Hepatocyte (in vitro differentiated cells): ENCODE measurements around the gene EMC8. TPM values are rescaled to one million over a fixed set of nuclear protein-coding genes. Genes with fewer than 3 reads are reported as not detected.

Experiments used
- DNase-seq: peaks from one replicate; pipeline ENCODE4 v3.0.0-alpha.2; 2016; ENCODE audit warnings: low spot score
- H2AFZ ChIP-seq: fragments of 200-600 bp; sonication (generic); 2 replicates; pipeline ENCODE4 v1.6.0; 2016; ENCODE audit warnings: antibody characterized with exemption, mild to moderate bottlenecking
- H3K27ac ChIP-seq: fragments of 200-600 bp; sonication (generic); 2 replicates; pipeline ENCODE4 v1.5.1; 2016; ENCODE audit warnings: mild to moderate bottlenecking
- H3K27me3 ChIP-seq: fragments of 200-600 bp; sonication (generic); 2 replicates; pipeline ENCODE4 v1.6.1; 2016
- H3K36me3 ChIP-seq: fragments of 200-600 bp; sonication (generic); replicated peaks from 2 replicates; pipeline ENCODE4 v1.5.1; 2016; ENCODE audit warnings: low read depth; ENCODE audit not compliant: insufficient read depth
- H3K4me1 ChIP-seq: fragments of 200-600 bp; sonication (generic); 2 replicates; pipeline ENCODE4 v1.5.1; 2016; ENCODE audit warnings: mild to moderate bottlenecking, moderate library complexity; ENCODE audit not compliant: insufficient read depth
- H3K4me2 ChIP-seq: fragments of 200-600 bp; sonication (generic); 2 replicates; pipeline ENCODE4 v1.6.0; 2016
- H3K4me3 ChIP-seq: fragments of 200-600 bp; sonication (generic); 2 replicates; pipeline ENCODE4 v1.5.1; 2016; ENCODE audit warnings: mild to moderate bottlenecking
- H3K79me2 ChIP-seq: fragments of 200-600 bp; sonication (generic); 2 replicates; pipeline ENCODE4 v1.6.0; 2017; ENCODE audit warnings: mild to moderate bottlenecking
- H3K9me2 ChIP-seq: fragments of 200-600 bp; sonication (generic); replicated peaks from 2 replicates; pipeline ENCODE4 v1.6.0; 2017; ENCODE audit warnings: mild to moderate bottlenecking; ENCODE audit not compliant: insufficient read depth
- H3K9me3 ChIP-seq: fragments of 200-600 bp; sonication (generic); 2 replicates; pipeline ENCODE4 v1.5.1; 2016; ENCODE audit warnings: low read depth, mild to moderate bottlenecking
- H4K20me1 ChIP-seq: fragments of 200-600 bp; sonication (generic); 2 replicates; pipeline ENCODE4 v1.6.0; 2016; ENCODE audit warnings: mild to moderate bottlenecking; ENCODE audit not compliant: insufficient read depth, poor library complexity, severe bottlenecking
- CTCF ChIP-seq: fragments of 200-600 bp; sonication (generic); IDR thresholded peaks from 2 replicates; pipeline ENCODE4 v1.5.1; 2016; ENCODE audit warnings: antibody characterized with exemption, mild to moderate bottlenecking; ENCODE audit not compliant: poor library complexity
- EZH2 ChIP-seq: fragments of 200-600 bp; sonication (generic); IDR thresholded peaks from 2 replicates; pipeline ENCODE4 v1.6.1; 2016; ENCODE audit warnings: antibody characterized with exemption, mild to moderate bottlenecking, borderline replicate concordance
- EZH2phosphoT487 ChIP-seq: fragments of 200-600 bp; sonication (generic); IDR thresholded peaks from one replicate; pipeline ENCODE4 v1.6.1; 2018; ENCODE audit warnings: antibody characterized with exemption, mild to moderate bottlenecking, low read depth, moderate library complexity; ENCODE audit not compliant: unreplicated experiment, severe bottlenecking
- WGBS: methylation state at CpG from one replicate; pipeline ENCODE4 v1.1.6; 2016; ENCODE audit warnings: low lambda C conversion rate; ENCODE audit errors: missing lambda C conversion rate; 5-methylcytosine and 5-hydroxymethylcytosine counted together
- polyA plus RNA-seq: library from polyadenylated mRNA; unstranded; fragments of >200 nt; fragmentation: Nextera tagmentation; extraction: Ambion mirVana; gene quantifications from 2 replicates; pipeline ENCODE4 v1.2.1, GENCODE V29; 2016
- total RNA-seq: library from RNA; depleted of rRNA; stranded (reverse); fragments of >200 nt; gene quantifications from 2 replicates; pipeline ENCODE4 v1.2.3, GENCODE V29; 2014

EMC8 gene
- total and polyA plus RNA-seq, 2 experiments from 2014 or later = 35.0 to 50.6 TPM

DNA sequence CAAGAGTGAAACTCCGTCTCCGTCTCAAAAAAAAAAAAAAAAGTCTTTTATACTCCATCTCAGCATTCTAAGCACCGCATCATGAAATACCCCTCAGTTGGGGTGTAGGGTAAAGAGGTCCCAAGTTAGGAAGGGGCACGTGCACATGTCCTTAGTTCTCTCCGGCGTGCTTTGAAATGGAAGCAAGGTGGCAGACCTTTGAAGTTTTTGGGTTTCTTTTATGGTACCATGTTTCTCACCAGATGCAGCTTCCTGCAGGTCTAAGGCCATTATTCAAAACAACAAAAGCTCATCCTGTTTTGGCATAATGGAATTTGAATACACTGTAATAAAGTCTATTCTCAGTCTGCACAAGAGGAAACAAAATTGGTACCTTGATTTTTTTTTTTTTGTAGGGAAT, 9.6 kb downstream of the EMC8 start:
- TF ChIP-seq EZH2phosphoT487 (no peak), CTCF (no peak)
- Histone ChIP-seq H3K4me2 (no peak overlapping the region), H3K4me1 (no peaks in the 10 kb centered on the region), H3K27me3 (no peaks in the 10 kb centered on the region), H3K79me2 (peaks cover 73% of the 10 kb centered on the region), H2AFZ (no peak overlapping the region), H3K9me2 (no peaks in the 10 kb centered on the region), H3K9me3 (no peaks in the 10 kb centered on the region), H3K4me3 (no peak overlapping the region), H3K27ac (no peak overlapping the region), H4K20me1 (peaks cover 26% of the 10 kb centered on the region), H3K36me3 (no peaks in the 10 kb centered on the region)
- WGBS = 98% methylated on average over 6 of the region's 6 CpGs
- no peak for DNase-seq

GRCh38 chr16:85788819-85789218, 10.5 kb downstream of the EMC8 start:
- TF ChIP-seq EZH2 (no peak), EZH2phosphoT487 (no peak), CTCF (no peak)
- 94% methylated on average over 11 of the region's 11 CpGs for WGBS
- H3K27ac ChIP-seq = no peak overlapping the region
- H3K9me2 ChIP-seq = no peaks in the 10 kb centered on the region
- no peaks in the 10 kb centered on the region for H3K27me3 ChIP-seq
- no peak overlapping the region for H3K4me2 ChIP-seq
- peaks cover 20% of the 10 kb centered on the region for H4K20me1 ChIP-seq
- no peaks in the 10 kb centered on the region for H3K36me3 ChIP-seq
- no peaks in the 10 kb centered on the region for H3K9me3 ChIP-seq
- DNase-seq = no peak
- H3K4me3 ChIP-seq = no peak overlapping the region
- no peak overlapping the region for H2AFZ ChIP-seq
- no peaks in the 10 kb centered on the region for H3K4me1 ChIP-seq
- peaks cover 70% of the 10 kb centered on the region for H3K79me2 ChIP-seq

GRCh38 chr16:85785927-85786326, 13.4 kb downstream of the EMC8 start:
- DNase-seq = no peak
- Histone ChIP-seq H3K79me2 (peaks cover 45% of the 10 kb centered on the region), H3K36me3 (no peaks in the 10 kb centered on the region), H3K4me3 (no peak overlapping the region), H3K27ac (no peak overlapping the region), H3K27me3 (no peaks in the 10 kb centered on the region), H3K4me1 (no peaks in the 10 kb centered on the region), H4K20me1 (peaks cover 15% of the 10 kb centered on the region), H3K9me3 (no peaks in the 10 kb centered on the region), H3K4me2 (no peak overlapping the region), H3K9me2 (no peaks in the 10 kb centered on the region), H2AFZ (no peak overlapping the region)
- no peak for TF ChIP-seq CTCF
- no peak for TF ChIP-seq EZH2phosphoT487
- no peak for TF ChIP-seq EZH2
- 91% methylated on average over 2 of the region's 2 CpGs for WGBS

DNA sequence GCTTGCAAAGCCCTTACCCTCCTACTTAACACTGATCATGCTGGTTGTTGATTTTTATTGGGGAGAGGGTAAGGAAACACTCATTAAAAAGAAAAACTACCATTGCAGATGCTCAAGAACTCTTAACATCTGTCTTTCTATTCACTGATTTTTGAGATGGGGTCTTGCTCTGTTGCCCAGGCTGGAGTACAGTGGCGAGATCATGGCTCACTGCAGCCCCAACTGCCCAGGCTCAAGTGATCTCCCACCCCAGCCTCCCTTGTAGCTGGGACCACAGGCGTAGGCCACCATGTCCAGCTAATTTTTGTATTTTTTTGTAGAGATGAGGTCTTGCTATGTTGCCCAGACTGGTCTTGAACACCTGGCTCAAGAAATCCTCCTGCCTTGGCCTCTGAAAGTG, 14.5 kb downstream of the EMC8 start:
- H3K9me2 ChIP-seq = no peaks in the 10 kb centered on the region
- no peaks in the 10 kb centered on the region for H3K27me3 ChIP-seq
- TF ChIP-seq EZH2phosphoT487 = no peak
- TF ChIP-seq EZH2 = no peak
- no peak for TF ChIP-seq CTCF
- WGBS = 97% methylated on average over 2 of the region's 2 CpGs
- H3K27ac ChIP-seq = no peak overlapping the region
- no peak for DNase-seq
- no peaks in the 10 kb centered on the region for H3K36me3 ChIP-seq
- H3K4me3 ChIP-seq = no peak overlapping the region
- no peaks in the 10 kb centered on the region for H3K9me3 ChIP-seq
- peaks cover 15% of the 10 kb centered on the region for H4K20me1 ChIP-seq
- H3K4me1 ChIP-seq = no peaks in the 10 kb centered on the region
- H3K4me2 ChIP-seq = no peak overlapping the region
- H3K79me2 ChIP-seq = peaks cover 34% of the 10 kb centered on the region
- no peak overlapping the region for H2AFZ ChIP-seq
